ENCODE data around the gene PTRH2.
"Not testable (repeated sequence)": the region's sequence is repeated elsewhere in the genome, so short reads cannot be mapped to it uniquely, and the experiment has no call there.

Gene PTRH2

GRCh38 chr17:59707149-59707970 lies at the start of gene PTRH2, which contains the start of gene VMP1:
TSS of gene PTRH2 (minus strand) at chr17:59707430. CDS start at chr17:59697978, 9,452 bp downstream.
TSS of gene VMP1 (plus strand) at chr17:59707654. CDS start at chr17:59731447, 23,793 bp downstream.
- DNase-seq: peak; percentile 100

GRCh38 chr17:59756236-59756818 lies 49.1 kb upstream of the PTRH2 start:
- no peak for DNase-seq

- DNase-seq: not testable (repeated sequence)
Measured at GRCh38 chr17:59755069-59755468, 47.8 kb upstream of the PTRH2 start.

- DNase-seq: peak; percentile 74
Measured at GRCh38 chr17:59754552-59754951, 47.3 kb upstream of the PTRH2 start.

- no peak for DNase-seq
Measured at GRCh38 chr17:59753522-59754467, 46.6 kb upstream of the PTRH2 start.

GRCh38 chr17:59752922-59753321 lies 45.7 kb upstream of the PTRH2 start:
- DNase-seq: no peak

- DNase-seq: no peak
Measured at GRCh38 chr17:59752446-59752845, 45.2 kb upstream of the PTRH2 start.

- DNase-seq: no peak
Measured at GRCh38 chr17:59751955-59752413, 44.8 kb upstream of the PTRH2 start.

GRCh38 chr17:59748591-59748990 lies 41.4 kb upstream of the PTRH2 start:
- DNase-seq: no peak

- no peak for DNase-seq
Measured at GRCh38 chr17:59746849-59747445, 39.7 kb upstream of the PTRH2 start.

GRCh38 chr17:59745040-59745439 lies 37.8 kb upstream of the PTRH2 start:
- DNase-seq: no peak

- no peak for DNase-seq
Measured at GRCh38 chr17:59743842-59744241, 36.6 kb upstream of the PTRH2 start.

- no peak for DNase-seq
Measured at GRCh38 chr17:59737324-59737723, 30.1 kb upstream of the PTRH2 start.

GRCh38 chr17:59734226-59734625 lies 27.0 kb upstream of the PTRH2 start:
- no peak for DNase-seq

GRCh38 chr17:59733697-59734096 lies 26.5 kb upstream of the PTRH2 start:
- DNase-seq: no peak

GRCh38 chr17:59730268-59730834 lies 23.1 kb upstream of the PTRH2 start:
- DNase-seq: no peak

- DNase-seq: no peak
Measured at GRCh38 chr17:59727817-59728533, 20.7 kb upstream of the PTRH2 start.

GRCh38 chr17:59725691-59726090 lies 18.5 kb upstream of the PTRH2 start:
- no peak for DNase-seq

- no peak for DNase-seq
Measured at GRCh38 chr17:59723607-59724006, 16.4 kb upstream of the PTRH2 start.

GRCh38 chr17:59723041-59723440 lies 15.8 kb upstream of the PTRH2 start:
- DNase-seq: no peak

GRCh38 chr17:59722623-59723022 lies 15.4 kb upstream of the PTRH2 start:
- DNase-seq: no peak

- no peak for DNase-seq
Measured at GRCh38 chr17:59719526-59719925, 12.3 kb upstream of the PTRH2 start.
